CD4-positive, alpha-beta T cell treated with Interleukin-4 for 1 hour (primary cell): ENCODE results near the gene DPPA4.
"Not testable (repeated sequence)": the region's sequence is repeated elsewhere in the genome, so short reads cannot be mapped to it uniquely, and the experiment has no call there.

ENCODE experiments used
- DNase-seq, 2 donors: peaks; one replicate each; pipeline ENCODE4 v3.0.0-alpha.2; 2020 to 2022

DPPA4 gene, protein sequence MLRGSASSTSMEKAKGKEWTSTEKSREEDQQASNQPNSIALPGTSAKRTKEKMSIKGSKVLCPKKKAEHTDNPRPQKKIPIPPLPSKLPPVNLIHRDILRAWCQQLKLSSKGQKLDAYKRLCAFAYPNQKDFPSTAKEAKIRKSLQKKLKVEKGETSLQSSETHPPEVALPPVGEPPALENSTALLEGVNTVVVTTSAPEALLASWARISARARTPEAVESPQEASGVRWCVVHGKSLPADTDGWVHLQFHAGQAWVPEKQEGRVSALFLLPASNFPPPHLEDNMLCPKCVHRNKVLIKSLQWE

DNA sequence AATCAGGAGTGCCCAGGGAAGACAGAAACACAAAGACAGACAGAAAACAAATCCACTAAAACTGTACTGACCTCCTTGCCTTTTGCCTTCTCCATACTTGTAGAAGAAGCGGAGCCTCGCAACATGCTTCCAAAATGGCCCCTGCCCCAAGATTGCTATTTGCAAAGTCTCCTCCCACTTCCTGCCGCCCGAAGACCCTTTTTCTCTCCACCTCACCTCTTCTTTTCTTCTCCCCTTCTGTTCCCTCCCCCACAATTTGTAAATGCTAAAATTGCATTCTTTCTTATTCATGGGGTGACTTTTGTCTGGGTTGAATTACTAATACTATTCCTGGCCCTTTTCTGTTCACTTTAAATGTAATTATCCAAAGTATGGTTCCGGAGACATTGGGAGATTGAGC is at the start of gene DPPA4:
Gene DPPA4 (minus strand): TSS at position 154 of the 400 bp plus-strand sequence. CDS start 29 bp downstream, at position 125.
- DNase-seq = no peak

DNA sequence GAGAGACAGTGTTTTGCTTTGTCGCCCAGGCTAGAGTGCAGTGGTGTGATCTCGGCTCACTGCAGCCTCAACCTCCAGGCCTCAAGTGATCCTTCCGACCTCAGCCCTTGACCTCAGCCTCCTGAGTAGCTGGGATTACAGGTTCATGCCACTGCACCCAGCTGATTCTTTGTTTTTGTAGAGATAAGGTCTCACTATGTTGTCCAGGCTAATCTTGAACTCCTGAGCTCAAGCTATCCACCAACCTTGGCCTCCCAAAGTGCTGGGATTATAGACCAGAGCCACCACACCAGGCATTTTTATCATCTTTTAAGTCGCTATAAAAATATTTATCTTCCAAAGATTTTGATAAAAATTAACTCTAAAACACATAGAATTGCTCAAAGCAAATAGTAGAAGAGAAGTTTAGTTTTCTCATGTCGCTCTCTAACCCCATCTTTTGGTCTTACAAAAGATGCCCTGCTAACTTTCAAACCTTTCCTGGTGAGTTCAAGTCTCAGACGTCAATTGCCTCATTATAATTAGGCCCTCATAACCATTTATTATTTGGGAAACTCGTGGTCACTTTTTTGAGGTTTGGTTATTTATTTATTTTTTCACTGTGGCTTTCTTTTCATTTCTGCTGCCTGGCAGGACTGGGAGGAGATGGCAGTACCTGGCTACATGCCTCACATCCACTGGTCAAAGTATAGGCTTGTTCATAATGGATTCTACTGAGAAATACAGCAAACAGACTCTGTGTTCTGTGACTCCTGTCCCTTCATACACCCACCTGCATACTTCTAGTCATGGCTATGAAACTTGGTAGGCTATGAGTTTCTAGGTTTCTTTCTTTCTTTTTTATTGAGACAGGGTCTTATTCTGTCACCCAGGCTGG is 48.3 kb upstream of the DPPA4 start:
- DNase-seq = no peak

DNA sequence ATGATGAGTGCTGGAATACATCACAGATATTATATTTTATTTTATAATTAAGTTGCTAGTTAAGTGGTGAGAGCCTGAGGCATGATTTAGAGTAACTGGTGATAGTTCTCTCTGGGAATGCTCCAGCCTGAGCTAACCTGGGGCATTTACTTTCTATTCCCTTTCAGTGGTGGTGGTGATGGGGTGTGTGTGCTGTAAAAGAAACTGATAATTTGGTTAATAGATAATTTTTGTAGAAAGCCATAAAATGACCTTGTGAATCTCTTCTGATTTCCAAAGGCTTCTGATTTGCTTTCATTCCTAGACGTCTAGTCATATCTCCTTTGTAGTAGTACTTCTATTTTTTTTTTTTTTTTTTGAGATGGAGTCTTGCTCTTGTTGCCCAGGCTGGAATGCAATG is 46.8 kb upstream of the DPPA4 start:
- no peak for DNase-seq

DNA sequence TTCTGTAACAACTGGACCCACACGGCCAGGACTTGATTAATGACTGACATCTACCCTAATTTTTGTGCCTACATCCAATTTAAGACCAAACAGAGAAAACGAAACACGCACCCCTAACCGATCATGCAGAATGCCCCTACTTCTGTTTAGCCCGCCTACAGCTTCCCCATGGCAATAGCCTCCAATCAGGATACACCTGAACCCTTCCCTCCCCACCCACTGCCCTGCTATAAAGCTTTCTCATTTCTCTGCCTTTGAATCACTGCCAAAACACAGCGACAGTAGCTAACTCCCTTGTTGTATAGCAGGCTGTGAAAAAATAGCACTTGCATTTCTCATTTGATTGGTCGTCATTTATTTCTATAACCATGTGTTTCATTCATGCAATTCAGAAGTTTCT is 45.2 kb upstream of the DPPA4 start:
- DNase-seq = no peak

DNA sequence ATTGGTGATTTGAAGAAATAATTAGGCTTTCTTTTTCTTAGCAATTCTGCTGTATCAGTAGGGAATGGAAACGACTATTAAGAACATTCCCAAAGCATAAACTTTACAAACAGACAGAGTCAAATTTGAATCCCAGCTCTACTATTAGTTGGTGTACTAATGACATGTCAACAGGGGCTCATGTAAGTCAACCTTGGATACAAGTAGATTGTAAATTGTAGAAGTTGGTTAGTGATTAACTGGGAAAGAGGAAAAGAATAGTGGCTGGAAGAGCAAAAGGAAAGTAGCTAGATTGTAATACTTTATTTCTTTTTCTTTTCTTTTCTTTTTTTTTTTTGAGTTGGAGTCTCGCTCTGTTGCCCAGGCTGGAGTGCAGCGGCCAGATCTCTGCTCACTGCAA is 38.6 kb upstream of the DPPA4 start:
- no peak for DNase-seq

DNA sequence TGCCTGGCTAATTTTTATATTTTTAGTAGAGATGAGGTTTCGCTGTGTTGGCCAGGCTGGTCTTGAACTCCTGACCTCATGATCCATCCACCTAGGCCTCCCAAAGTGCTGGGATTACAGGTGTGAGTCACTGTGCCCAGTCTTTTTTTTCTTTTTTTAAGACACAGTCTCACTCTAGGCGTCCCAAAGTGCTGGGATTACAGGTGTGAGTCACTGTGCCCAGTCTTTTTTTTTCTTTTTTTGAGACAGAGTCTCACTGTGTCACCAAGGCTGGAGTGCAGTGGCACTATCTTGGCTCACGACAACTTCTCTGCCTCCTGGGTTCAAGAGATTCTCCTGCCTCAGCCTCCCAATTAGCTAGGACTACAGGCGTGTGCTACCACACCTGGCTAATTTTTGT is 37.1 kb upstream of the DPPA4 start:
- not testable (repeated sequence) for DNase-seq

DNA sequence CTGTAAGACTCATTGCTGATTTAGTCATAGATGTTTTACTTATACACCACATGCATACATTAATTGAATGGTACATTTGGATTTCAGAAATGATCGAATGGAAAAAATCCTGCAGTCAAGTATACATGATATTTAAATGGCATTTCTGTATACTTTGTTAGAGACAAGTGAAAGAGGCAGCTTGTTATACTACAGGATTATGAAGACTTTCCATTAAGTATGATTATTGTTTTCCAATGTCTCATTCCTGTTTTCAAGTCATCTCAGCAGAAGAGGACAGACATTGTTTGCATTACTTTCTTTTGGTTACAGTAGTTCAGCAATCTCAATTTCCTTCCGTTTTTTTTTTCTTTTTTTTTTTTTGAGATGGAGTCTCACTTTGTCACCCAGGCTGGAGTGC is 36.6 kb upstream of the DPPA4 start:
- DNase-seq = no peak

DNA sequence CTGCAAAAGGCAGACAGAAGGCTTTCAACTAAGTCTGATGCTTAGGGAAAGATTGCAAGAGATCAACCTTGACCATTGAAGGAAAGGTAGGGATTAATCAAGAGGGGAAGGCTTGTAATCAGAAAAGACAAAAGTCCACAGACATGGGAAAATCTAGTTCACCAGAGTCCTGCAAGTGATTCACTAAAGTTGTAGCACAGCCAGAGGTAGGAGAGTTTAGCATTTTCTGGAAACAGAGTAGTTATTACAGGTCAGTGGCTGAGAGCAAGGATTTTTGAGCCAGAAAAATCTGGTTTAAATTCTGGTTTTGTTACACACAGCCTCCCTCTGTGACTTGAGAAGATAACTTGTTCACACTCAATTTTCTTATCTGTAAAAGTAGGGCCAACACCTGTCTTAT is 35.3 kb upstream of the DPPA4 start:
- no peak for DNase-seq

DNA sequence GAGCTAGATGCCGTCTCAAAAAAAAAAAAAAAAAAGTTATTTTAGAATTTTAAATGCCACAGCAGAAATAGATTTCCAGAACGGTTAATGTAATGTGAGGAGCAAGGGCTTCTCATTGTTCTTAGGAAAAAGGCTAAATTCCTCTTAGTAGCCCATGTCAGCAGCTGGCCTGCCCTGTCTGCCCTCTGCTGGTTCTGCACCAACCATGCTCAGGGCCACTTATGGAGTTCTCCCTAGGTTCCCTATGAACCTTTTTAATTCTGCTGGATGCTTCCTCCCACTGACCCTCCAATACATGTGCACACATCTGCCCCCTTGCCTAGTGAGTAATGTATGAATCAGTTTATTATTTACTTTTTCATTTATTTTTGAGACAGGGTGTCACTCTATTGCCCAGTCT is 32.2 kb upstream of the DPPA4 start:
- no peak for DNase-seq

DNA sequence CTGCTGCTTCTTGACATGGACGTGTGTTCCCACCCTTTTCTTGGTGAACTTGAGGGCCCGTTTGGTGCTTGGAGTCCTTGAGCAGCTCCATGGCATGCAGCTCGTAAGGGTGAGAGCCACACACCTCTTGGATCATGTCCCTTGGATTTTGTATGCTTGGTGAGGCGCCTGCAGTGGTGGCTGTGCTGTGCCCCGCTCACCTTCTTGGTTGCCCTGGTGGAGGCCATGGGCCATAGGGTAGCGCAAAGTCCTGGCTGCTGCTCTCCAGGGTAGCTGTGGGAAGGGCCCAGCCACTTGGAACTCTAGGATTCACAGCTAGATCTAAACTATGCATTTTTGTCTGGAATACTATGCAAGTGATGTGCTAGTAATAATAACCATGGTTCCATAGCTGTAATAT is 26.7 kb upstream of the DPPA4 start:
- DNase-seq = no peak

DNA sequence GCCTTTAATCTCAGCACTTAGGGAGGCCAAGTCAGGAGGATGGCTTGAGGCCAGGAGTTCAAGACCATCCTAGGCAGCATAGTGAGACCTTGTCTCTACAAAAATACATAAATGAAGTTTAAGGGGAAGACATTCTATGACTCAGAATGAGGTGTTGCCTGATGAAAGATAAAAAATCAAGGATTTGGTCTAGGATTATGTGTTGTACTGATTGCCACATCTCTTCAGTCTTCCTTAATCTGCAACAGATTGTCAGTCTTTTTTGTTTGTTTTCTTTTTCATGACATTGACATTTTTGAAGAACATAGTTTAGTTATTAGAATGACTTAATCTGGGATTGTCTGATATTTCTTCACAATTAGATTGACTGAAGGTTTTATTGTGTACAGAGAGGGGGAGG is 26.3 kb upstream of the DPPA4 start:
- DNase-seq = no peak

DNA sequence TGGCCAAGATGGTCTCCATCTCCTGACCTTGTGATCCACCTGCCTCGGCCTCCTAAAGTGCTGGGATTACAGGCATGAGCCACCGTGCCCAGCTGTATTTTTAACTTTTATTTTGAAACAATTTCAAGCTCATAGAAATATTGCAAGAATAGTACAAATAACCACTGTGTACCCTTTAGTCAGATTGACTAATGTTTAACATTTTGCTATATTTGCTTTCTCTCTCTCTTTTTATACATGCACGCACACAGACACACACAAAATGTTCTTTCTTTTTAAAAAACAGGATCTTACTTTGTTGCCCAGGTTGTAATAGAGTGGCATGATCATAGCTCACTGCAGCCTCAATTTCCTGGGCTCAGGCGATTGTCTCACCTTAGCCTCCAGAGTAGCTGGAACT is 25.5 kb upstream of the DPPA4 start:
- DNase-seq = no peak

DNA sequence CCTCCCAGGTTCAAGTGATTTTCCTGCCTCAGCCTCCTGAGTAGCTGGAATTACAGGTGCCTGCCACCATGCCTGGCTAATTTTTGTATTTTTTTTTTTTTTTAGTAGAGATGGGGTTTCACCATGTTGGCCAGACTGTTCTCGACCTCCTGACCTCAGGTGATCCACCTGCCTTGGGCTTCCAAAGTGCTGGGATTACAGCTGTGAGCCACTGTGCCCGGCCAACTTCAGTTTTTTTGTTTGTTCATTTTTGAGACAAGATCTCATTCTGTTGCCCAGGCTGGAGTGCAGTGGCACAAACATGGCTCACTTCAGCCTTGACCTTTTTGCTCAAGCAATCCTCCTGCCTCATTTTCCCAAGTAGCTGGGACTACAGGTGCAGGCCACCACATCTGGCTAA is 21.5 kb upstream of the DPPA4 start:
- DNase-seq = not testable (repeated sequence)

DNA sequence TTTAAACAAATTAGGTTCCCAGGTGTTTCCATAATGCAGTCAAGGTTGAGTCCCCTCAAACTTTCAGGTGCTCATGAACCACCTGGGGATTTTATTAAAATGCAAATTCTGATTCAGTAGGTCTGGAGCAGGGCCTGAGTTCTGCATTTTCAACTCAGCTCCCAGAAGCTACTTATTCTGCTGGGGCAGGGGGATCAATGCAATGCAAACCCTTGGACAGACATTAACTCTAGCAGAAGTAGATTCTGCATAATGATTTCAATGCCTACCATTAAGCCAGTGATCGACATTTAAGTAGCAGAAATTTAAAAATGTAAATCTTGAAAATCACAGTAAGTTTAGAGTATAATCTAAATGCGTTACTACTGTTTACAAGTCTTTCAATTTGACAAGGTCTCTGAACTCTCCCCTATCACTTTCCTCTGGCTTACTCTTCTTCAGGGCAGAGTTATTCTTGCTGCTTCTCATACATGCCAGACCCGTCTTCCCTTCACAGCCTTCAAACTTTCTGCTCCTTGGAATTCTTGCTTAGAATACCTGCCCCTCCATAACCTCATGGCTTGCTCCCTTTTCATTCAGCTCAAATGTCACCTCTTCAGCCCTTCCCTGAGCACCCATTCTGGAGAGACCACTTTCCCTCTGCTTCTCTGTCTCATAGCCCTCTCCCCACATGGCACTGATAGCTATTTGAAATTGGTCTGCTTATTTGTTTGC is 19.3 kb upstream of the DPPA4 start:
- DNase-seq = no peak

DNA sequence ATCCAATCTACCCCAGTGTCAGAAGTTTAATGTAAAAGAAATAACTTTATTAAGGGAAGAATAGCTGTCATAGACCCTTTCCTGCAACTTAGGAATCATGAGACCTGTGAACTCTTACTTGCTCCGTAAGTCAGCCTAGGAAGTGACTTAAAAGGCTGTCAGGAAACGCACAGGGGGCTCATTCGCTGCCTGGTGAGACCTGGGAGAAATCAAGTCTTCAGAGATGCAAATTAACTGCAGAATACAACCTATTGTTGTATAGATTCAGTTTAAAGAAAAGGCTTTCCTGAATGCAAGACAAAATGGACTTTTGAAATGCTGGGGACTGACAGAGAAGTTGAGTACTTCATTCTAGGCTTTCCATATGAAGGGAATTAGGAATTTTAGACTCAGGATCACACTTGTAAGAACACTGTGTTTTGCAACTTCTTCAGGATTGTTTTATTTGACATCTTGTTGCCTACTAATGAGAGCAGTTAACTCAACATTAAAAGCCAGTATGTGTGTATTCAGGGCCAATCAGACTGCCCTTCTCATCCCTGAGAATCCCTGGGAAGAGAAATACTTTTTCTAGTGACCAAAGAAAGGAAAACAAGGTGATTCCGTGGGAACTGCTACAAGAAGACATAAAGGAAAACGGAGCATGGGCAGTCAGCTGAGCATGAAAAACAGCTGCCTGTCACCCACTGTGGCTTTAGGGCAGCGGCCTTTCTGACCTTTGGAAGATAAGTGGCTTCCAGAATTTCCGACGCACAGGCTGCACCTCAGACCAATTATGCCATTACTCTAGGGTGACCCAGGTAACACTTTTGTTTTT is 18.5 kb upstream of the DPPA4 start:
- DNase-seq = no peak

DNA sequence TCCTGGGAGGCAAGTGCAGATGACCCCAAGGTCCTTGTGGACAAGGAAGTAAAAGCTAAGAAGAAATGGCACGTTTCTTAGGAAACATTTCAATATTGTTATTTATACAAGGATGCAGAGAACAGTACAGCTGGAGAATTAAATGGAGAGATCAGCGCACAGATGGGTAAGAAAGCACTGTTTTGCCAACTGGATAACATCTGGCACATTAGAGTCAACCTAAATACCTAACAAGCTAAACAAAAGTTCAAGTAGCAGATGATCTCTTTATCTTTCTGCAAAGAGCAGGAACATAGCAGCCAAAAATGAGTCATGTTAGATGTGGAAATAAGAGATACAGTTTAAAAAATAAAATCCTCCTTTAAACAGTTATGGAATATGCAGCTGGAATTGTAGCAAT is 15.7 kb upstream of the DPPA4 start:
- no peak for DNase-seq

DNA sequence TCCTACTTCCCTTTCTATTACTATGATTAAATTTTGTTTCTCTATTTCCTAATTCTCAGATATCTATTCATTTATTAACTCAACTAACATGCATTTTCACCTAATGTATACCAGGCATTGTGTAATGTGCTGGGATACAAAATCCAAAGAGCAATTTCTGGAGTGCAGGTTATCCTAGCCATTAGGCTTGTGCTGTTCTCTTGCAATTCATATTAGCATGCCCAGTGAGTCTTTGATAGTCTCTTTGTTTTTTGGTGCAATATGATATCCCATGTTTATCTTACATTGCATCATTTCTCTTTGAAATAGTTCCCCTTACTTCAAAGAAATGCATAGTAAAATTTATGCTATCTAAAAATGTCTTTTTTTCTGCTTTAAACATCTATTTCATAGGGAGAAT is 13.9 kb upstream of the DPPA4 start:
- no peak for DNase-seq

DNA sequence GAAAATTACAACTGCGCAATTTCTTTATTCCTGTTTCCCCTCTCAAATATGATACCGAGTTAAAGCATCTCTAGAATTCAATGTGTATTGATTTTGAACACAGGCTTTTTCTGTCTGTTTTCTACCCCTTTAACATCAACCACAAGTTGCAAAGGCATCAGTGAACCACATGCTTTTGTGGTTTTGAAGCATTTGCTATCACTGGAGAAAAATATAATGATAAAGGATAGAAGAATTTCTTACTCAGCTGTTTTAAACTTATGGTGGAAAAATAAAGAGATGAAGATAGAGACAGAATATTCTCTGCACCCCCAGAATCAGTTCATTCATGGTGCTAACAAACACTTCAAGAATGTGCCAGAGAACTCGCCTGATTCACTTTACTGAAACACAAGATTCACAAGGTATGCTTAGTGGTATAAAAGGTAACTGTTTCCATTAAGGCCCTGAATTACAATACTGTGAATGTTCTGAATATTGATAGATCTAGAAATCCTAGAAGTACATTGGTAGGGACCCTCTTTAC is 9.5 kb upstream of the DPPA4 start:
- no peak for DNase-seq

DNA sequence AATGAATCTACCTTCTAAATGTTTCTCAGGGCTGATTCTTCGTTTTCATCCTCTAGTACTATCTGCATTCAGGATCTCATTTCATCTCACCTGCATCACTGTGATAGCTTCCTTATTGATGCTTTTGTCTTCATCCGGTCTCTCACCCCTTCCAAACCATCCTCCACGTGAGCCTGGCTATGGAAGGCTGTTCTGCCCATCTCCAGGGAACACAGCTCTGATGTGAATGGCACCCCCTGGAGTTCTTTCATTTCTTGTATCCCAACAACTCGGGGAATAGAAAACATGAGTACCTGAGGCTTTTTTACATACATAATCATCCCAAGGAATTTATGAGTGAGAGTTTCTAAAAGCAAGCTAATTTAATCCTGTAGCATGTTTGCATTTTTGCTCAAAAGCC is 8.8 kb upstream of the DPPA4 start:
- no peak for DNase-seq

DNA sequence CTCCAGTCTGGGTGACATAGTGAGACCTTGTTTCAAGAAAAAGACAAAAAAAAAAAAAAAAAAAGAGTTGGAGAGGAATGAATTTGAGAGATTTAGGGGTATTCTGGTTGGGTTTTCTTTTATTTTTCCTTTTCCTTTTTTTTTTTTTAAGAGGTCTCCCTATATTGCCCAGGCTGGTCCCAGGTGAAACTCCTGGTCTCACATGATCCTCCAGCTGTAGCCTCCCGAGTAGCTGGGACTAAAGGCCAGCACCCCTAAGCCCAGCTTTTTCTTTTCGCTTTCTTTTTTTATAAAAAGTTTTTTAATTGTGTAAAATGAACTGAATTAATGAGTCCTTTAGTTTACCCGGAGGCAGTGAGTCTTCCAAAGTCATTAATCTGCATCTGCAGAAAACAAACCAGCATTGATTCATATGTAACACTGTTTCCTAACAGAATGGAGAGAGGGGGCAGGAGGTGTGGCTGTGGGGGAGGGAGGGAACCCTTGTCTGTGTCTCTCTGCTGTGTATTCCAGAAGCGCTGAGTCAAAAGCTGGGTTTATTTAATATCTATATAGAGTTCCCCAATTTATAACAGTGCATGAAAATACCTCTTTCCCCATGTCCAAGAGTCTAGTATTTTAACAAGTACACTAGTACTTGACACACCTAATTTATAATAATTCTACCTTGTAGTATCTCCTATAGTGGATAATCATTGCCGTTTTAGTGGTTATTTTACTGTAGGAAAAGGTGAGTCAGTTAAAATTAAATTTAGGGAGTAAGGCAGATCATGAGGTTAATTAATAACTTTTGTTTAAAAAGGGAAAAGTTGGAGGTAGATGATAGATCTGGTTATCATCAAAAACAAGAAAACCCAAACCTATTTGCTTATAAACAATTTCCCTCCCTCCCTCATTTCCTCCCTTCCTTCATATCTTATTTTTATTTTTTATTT is 2.6 kb upstream of the DPPA4 start:
- DNase-seq = no peak

DNA sequence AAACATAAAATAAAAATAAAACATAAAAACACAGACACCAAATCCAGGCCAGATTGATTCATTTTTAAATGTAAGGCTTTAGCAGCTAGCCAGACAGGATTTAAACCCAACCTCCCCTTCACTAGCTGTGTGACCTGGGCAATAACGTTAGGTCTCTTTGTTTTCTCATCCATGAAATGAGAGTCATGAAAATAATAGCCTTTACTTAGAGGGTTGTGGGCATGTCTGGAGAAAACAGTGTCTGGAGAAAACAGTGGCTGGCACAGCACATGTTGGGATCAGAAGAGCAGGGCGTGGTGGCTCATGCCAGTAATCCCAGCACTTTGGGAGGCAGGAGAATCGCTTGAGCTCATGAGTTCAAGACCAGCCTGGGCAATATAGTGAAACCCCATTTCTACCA is 1.9 kb upstream of the DPPA4 start:
- no peak for DNase-seq
